ENCODE results near the gene CLDN34.

Gene CLDN34

DNA sequence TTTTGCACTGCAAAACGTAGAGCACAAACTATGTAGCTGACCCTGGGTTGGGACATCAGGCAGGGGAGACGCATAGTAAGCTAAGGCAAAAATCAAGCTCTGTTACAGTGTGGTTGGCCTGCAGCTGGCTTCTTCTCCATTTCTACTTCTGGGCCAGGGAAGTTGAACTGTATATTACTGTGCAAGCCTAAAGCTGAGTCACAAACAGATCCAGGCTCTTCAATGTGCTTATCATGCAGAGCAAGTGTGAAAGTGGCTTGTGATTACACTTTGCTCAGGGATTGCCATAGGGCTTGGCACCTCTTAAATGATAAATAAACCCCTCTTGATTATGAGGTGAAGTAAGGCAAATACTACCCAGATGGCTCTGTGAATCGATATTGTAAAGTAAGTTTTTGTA is 40.5 kb downstream of the CLDN34 start:
- H3K27ac ChIP-seq (ENCODE audit: low read depth, low read length) = no peak overlapping the region
- no peak overlapping the region for H3K4ac ChIP-seq (ENCODE audit: low read depth, low read length)
- no peak overlapping the region for H3K4me2 ChIP-seq (ENCODE audit: low read length)
- no peak overlapping the region for H4K8ac ChIP-seq (ENCODE audit: low read depth, low read length)
- no peaks in the 10 kb centered on the region for H3K36me3 ChIP-seq (ENCODE audit: control insufficient read depth, insufficient read depth, low read length)
- H3K4me1 ChIP-seq (ENCODE audit: control insufficient read depth, low read depth, low read length) = no peaks in the 10 kb centered on the region
- peak overlapping the region; percentile 87 for H3K18ac ChIP-seq (ENCODE audit: low read length)
- H3K79me2 ChIP-seq (ENCODE audit: control insufficient read depth, insufficient read depth, low read length) = no peaks in the 10 kb centered on the region
- no peak overlapping the region for H2BK120ac ChIP-seq (ENCODE audit: low read depth, low read length)
- H2BK15ac ChIP-seq (replicated peaks; ENCODE audit: low read depth) = no peak overlapping the region
- no peak overlapping the region for H3K4me3 ChIP-seq (ENCODE audit: low read length)
- H3K23ac ChIP-seq (ENCODE audit: low read length) = no peak overlapping the region
- no peak for DNase-seq
- H2AK5ac ChIP-seq (ENCODE audit: low read length) = no peak overlapping the region
- WGBS (ENCODE audit: extremely low coverage, insufficient coverage, low lambda C conversion rate) = no CpG with 5 or more reads among the region's 3 CpGs
- H3K79me1 ChIP-seq (ENCODE audit: low read length) = no peaks in the 10 kb centered on the region
- H2BK5ac ChIP-seq (ENCODE audit: low read length) = no peak overlapping the region
- no peak overlapping the region for H3K9ac ChIP-seq (ENCODE audit: low read length)
- no peak overlapping the region for H4K5ac ChIP-seq (ENCODE audit: low read length)
- no peaks in the 10 kb centered on the region for H3K27me3 ChIP-seq (ENCODE audit: insufficient read depth, low read length, poor library complexity)
- H3K56ac ChIP-seq (ENCODE audit: low read length) = no peak overlapping the region

DNA sequence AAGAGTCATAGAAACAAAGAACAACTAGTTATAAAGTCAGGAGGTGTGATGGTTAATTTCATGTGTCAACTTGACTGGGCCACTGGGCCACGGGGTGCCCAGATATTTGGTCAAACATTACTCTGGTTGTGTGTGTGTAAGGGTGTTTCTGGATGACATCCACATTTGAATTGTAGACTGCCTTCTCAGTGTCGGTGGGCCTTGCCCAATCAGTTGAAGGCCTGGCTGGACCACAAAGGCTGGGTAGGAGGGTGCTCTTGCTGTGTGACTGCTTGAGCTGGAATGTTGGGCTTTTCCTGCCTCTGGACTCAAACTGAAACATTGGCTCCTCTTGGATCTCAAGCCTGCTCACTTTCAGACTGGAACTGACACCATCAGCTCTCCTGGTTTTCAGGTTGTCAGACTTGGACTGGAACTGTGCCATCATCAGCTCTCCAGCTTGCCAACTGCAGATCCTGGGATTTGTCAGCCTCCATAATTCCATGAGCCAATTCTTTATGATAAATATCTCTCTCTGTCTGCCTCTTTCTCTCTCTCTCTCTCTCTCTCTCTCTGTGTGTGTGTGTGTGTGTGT is 41.4 kb downstream of the CLDN34 start:
- H3K79me1 ChIP-seq (ENCODE audit: low read length) = no peaks in the 10 kb centered on the region
- no peaks in the 10 kb centered on the region for H3K36me3 ChIP-seq (ENCODE audit: control insufficient read depth, insufficient read depth, low read length)
- no peak overlapping the region for H3K4ac ChIP-seq (ENCODE audit: low read depth, low read length)
- no peak overlapping the region for H2BK120ac ChIP-seq (ENCODE audit: low read depth, low read length)
- no peak overlapping the region for H2BK5ac ChIP-seq (ENCODE audit: low read length)
- no peak overlapping the region for H2BK15ac ChIP-seq (replicated peaks; ENCODE audit: low read depth)
- H3K79me2 ChIP-seq (ENCODE audit: control insufficient read depth, insufficient read depth, low read length) = no peaks in the 10 kb centered on the region
- no peak overlapping the region for H2AK5ac ChIP-seq (ENCODE audit: low read length)
- H3K4me3 ChIP-seq (ENCODE audit: low read length) = no peak overlapping the region
- no peak overlapping the region for H4K8ac ChIP-seq (ENCODE audit: low read depth, low read length)
- H3K18ac ChIP-seq (ENCODE audit: low read length) = no peak overlapping the region
- H4K5ac ChIP-seq (ENCODE audit: low read length) = no peak overlapping the region
- no peaks in the 10 kb centered on the region for H3K4me1 ChIP-seq (ENCODE audit: control insufficient read depth, low read depth, low read length)
- no CpG with 5 or more reads among the region's 2 CpGs for WGBS (ENCODE audit: extremely low coverage, insufficient coverage, low lambda C conversion rate)
- H3K23ac ChIP-seq (ENCODE audit: low read length) = no peak overlapping the region
- no peak overlapping the region for H3K4me2 ChIP-seq (ENCODE audit: low read length)
- no peak overlapping the region for H3K56ac ChIP-seq (ENCODE audit: low read length)
- H3K27ac ChIP-seq (ENCODE audit: low read depth, low read length) = no peak overlapping the region
- DNase-seq = no peak
- no peak overlapping the region for H3K9ac ChIP-seq (ENCODE audit: low read length)
- no peaks in the 10 kb centered on the region for H3K27me3 ChIP-seq (ENCODE audit: insufficient read depth, low read length, poor library complexity)

GRCh38 chrX:10009741-10010140 is 42.6 kb downstream of the CLDN34 start:
- no peak overlapping the region for H3K4me3 ChIP-seq (ENCODE audit: low read length)
- no peaks in the 10 kb centered on the region for H3K27me3 ChIP-seq (ENCODE audit: insufficient read depth, low read length, poor library complexity)
- no peak overlapping the region for H3K18ac ChIP-seq (ENCODE audit: low read length)
- no peak for DNase-seq
- no peaks in the 10 kb centered on the region for H3K79me2 ChIP-seq (ENCODE audit: control insufficient read depth, insufficient read depth, low read length)
- no peak overlapping the region for H2AK5ac ChIP-seq (ENCODE audit: low read length)
- H4K8ac ChIP-seq (ENCODE audit: low read depth, low read length) = no peak overlapping the region
- peak overlapping the region; percentile 88 for H2BK120ac ChIP-seq (ENCODE audit: low read depth, low read length)
- WGBS (ENCODE audit: extremely low coverage, insufficient coverage, low lambda C conversion rate) = no CpG with 5 or more reads among the region's 1 CpG
- peak overlapping the region; percentile 24 for H3K9ac ChIP-seq (ENCODE audit: low read length)
- no peaks in the 10 kb centered on the region for H3K36me3 ChIP-seq (ENCODE audit: control insufficient read depth, insufficient read depth, low read length)
- no peak overlapping the region for H3K56ac ChIP-seq (ENCODE audit: low read length)
- no peak overlapping the region for H3K4ac ChIP-seq (ENCODE audit: low read depth, low read length)
- H3K4me2 ChIP-seq (ENCODE audit: low read length) = no peak overlapping the region
- no peak overlapping the region for H2BK5ac ChIP-seq (ENCODE audit: low read length)
- H3K27ac ChIP-seq (ENCODE audit: low read depth, low read length) = peak overlapping the region; percentile 73
- no peak overlapping the region for H2BK15ac ChIP-seq (replicated peaks; ENCODE audit: low read depth)
- H3K79me1 ChIP-seq (ENCODE audit: low read length) = no peaks in the 10 kb centered on the region
- no peak overlapping the region for H4K5ac ChIP-seq (ENCODE audit: low read length)
- H3K23ac ChIP-seq (ENCODE audit: low read length) = no peak overlapping the region
- no peaks in the 10 kb centered on the region for H3K4me1 ChIP-seq (ENCODE audit: control insufficient read depth, low read depth, low read length)

- no peak overlapping the region for H2BK5ac ChIP-seq (ENCODE audit: low read length)
- no peak overlapping the region for H3K23ac ChIP-seq (ENCODE audit: low read length)
- H3K36me3 ChIP-seq (ENCODE audit: control insufficient read depth, insufficient read depth, low read length) = no peaks in the 10 kb centered on the region
- H3K56ac ChIP-seq (ENCODE audit: low read length) = no peak overlapping the region
- no peak overlapping the region for H3K9ac ChIP-seq (ENCODE audit: low read length)
- H3K18ac ChIP-seq (ENCODE audit: low read length) = no peak overlapping the region
- no peaks in the 10 kb centered on the region for H3K4me1 ChIP-seq (ENCODE audit: control insufficient read depth, low read depth, low read length)
- no peak overlapping the region for H2BK120ac ChIP-seq (ENCODE audit: low read depth, low read length)
- H2BK15ac ChIP-seq (replicated peaks; ENCODE audit: low read depth) = no peak overlapping the region
- H2AK5ac ChIP-seq (ENCODE audit: low read length) = no peak overlapping the region
- WGBS (ENCODE audit: extremely low coverage, insufficient coverage, low lambda C conversion rate) = no CpG with 5 or more reads among the region's 5 CpGs
- no peak overlapping the region for H4K5ac ChIP-seq (ENCODE audit: low read length)
- peak overlapping the region; percentile 79 for H3K27ac ChIP-seq (ENCODE audit: low read depth, low read length)
- H3K4me3 ChIP-seq (ENCODE audit: low read length) = no peak overlapping the region
- no peak overlapping the region for H3K4ac ChIP-seq (ENCODE audit: low read depth, low read length)
- H3K79me2 ChIP-seq (ENCODE audit: control insufficient read depth, insufficient read depth, low read length) = no peaks in the 10 kb centered on the region
- DNase-seq = peak; percentile 70
- H3K79me1 ChIP-seq (ENCODE audit: low read length) = no peaks in the 10 kb centered on the region
- no peaks in the 10 kb centered on the region for H3K27me3 ChIP-seq (ENCODE audit: insufficient read depth, low read length, poor library complexity)
- H4K8ac ChIP-seq (ENCODE audit: low read depth, low read length) = no peak overlapping the region
- no peak overlapping the region for H3K4me2 ChIP-seq (ENCODE audit: low read length)
These were observed 43.5 kb downstream of the CLDN34 start for GRCh38 chrX:10010686-10011085.

DNA sequence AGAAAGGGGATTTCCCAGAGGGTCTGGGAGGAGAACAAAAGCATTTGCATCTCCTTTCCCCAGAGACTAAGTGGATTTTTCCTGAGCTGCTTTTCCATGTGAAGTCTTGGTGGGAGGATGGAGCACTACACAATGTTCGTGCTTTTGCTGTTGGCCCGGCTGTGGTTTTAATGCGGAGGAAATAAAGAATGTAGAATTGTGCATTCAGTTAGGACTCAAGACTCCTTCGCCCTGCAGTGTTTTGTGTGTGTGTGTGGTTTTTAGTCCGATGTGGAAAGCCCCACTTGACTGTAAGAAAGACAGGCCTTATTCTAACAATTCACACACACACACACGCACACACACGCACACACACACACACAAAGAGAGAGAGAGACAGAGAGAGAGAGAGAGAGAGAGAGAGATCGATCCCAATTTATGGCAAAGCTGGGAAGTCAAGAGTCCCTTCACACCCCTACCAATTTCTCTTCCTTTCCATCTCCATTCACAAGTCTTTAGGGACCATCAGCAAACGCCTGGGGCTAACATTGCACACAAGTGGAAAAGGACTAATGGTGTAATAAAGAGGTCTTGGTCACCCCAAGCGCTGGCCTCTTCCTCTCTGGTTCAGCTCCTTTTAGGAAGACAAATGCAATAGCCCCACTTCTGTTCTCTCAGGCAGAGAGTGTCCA is 44.2 kb downstream of the CLDN34 start:
- H3K27me3 ChIP-seq (ENCODE audit: insufficient read depth, low read length, poor library complexity) = no peaks in the 10 kb centered on the region
- no peak overlapping the region for H3K23ac ChIP-seq (ENCODE audit: low read length)
- no peak overlapping the region for H3K9ac ChIP-seq (ENCODE audit: low read length)
- H3K4me3 ChIP-seq (ENCODE audit: low read length) = no peak overlapping the region
- no peak overlapping the region for H4K8ac ChIP-seq (ENCODE audit: low read depth, low read length)
- peaks cover 2% of the 10 kb centered on the region for H3K79me2 ChIP-seq (ENCODE audit: control insufficient read depth, insufficient read depth, low read length)
- no peak overlapping the region for H4K5ac ChIP-seq (ENCODE audit: low read length)
- peak overlapping the region; percentile 75 for H3K18ac ChIP-seq (ENCODE audit: low read length)
- H3K36me3 ChIP-seq (ENCODE audit: control insufficient read depth, insufficient read depth, low read length) = no peaks in the 10 kb centered on the region
- peak; percentile 57 for DNase-seq
- H2BK5ac ChIP-seq (ENCODE audit: low read length) = no peak overlapping the region
- H3K56ac ChIP-seq (ENCODE audit: low read length) = peak overlapping the region; percentile 50
- no peak overlapping the region for H2BK15ac ChIP-seq (replicated peaks; ENCODE audit: low read depth)
- H3K79me1 ChIP-seq (ENCODE audit: low read length) = no peaks in the 10 kb centered on the region
- no peak overlapping the region for H2BK120ac ChIP-seq (ENCODE audit: low read depth, low read length)
- peak overlapping the region; percentile 79 for H3K27ac ChIP-seq (ENCODE audit: low read depth, low read length)
- peak overlapping the region; percentile 36 for H3K4ac ChIP-seq (ENCODE audit: low read depth, low read length)
- no peak overlapping the region for H3K4me2 ChIP-seq (ENCODE audit: low read length)
- WGBS (ENCODE audit: extremely low coverage, insufficient coverage, low lambda C conversion rate) = no CpG with 5 or more reads among the region's 10 CpGs
- H3K4me1 ChIP-seq (ENCODE audit: control insufficient read depth, low read depth, low read length) = no peaks in the 10 kb centered on the region
- no peak overlapping the region for H2AK5ac ChIP-seq (ENCODE audit: low read length)

- Histone ChIP-seq H4K5ac (ENCODE audit: low read length) (no peak overlapping the region), H3K27ac (ENCODE audit: low read depth, low read length) (peak overlapping the region; percentile 79), H3K36me3 (ENCODE audit: control insufficient read depth, insufficient read depth, low read length) (no peaks in the 10 kb centered on the region), H3K4me3 (ENCODE audit: low read length) (no peak overlapping the region), H3K18ac (ENCODE audit: low read length) (no peak overlapping the region), H3K79me1 (ENCODE audit: low read length) (no peaks in the 10 kb centered on the region), H3K27me3 (ENCODE audit: insufficient read depth, low read length, poor library complexity) (no peaks in the 10 kb centered on the region), H2BK5ac (ENCODE audit: low read length) (no peak overlapping the region), H3K4me2 (ENCODE audit: low read length) (no peak overlapping the region), H3K4me1 (ENCODE audit: control insufficient read depth, low read depth, low read length) (no peaks in the 10 kb centered on the region), H3K9ac (ENCODE audit: low read length) (no peak overlapping the region), H4K8ac (ENCODE audit: low read depth, low read length) (no peak overlapping the region), H3K56ac (ENCODE audit: low read length) (no peak overlapping the region), H3K4ac (ENCODE audit: low read depth, low read length) (peak overlapping the region; percentile 3), H2BK120ac (ENCODE audit: low read depth, low read length) (no peak overlapping the region), H2AK5ac (ENCODE audit: low read length) (no peak overlapping the region), H3K79me2 (ENCODE audit: control insufficient read depth, insufficient read depth, low read length) (peaks cover 6% of the 10 kb centered on the region), H3K23ac (ENCODE audit: low read length) (no peak overlapping the region), H2BK15ac (replicated peaks; ENCODE audit: low read depth) (no peak overlapping the region)
- no peak for DNase-seq
- WGBS (ENCODE audit: extremely low coverage, insufficient coverage, low lambda C conversion rate) = no CpG with 5 or more reads among the region's 9 CpGs
These were observed 44.8 kb downstream of the CLDN34 start for GRCh38 chrX:10011991-10012390.
